HepG2 (cell line): ENCODE data around the gene ETFA. TPM values are rescaled to one million over a fixed set of nuclear protein-coding genes. Genes with fewer than 3 reads are reported as not detected.

ENCODE experiments used
- ATAC-seq: fragments of 200-7000 bp; cut with Tn5 transposase; 3 replicates; pipeline ENCODE4 v1.9.1; 2020; ENCODE audit warnings: mild to moderate bottlenecking, moderate library complexity
- BruUV-seq: library from RNA; stranded (reverse); fragments of 400-500 nt; replicated peaks from 2 replicates; lab custom pipeline; 2021; lab: Mats Ljungman, UMichigan
- CTCF ChIA-PET: fragments of 300-600 bp; formaldehyde crosslinking; extraction: SDS; loops from one replicate; lab custom pipeline; 2021; ENCODE audit warnings: low total read pairs, inconsistent platforms, low intra/inter-chr PET ratio; lab: Yijun Ruan, JAX
- POLR2A ChIA-PET: fragments of 350-600 bp; sonication (Branson Sonifier 250); formaldehyde crosslinking; loops from one replicate; lab custom pipeline; 2020; ENCODE audit warnings: antibody characterized with exemption, inconsistent platforms; lab: Yijun Ruan, JAX
- DNase-seq: peaks from one replicate; pipeline ENCODE4 v3.0.0-alpha.2; 2015; ENCODE audit warnings: low spot score
- FAIRE-seq: peaks from 3 replicates; lab custom pipeline; 2011; peaks lifted over from hg19 to GRCh38; lab: Jason Lieb, UNC
- H2AFZ ChIP-seq: one replicate; pipeline ENCODE4 v1.6.1; 2011; ENCODE audit warnings: low read length, inconsistent platforms
- H3K27ac ChIP-seq: fragments of 300-600 bp; 3 replicates; pipeline ENCODE4 v1.8.0; 2011; ENCODE audit warnings: mixed run types, mild to moderate bottlenecking, mixed read lengths, low read length, inconsistent platforms; ENCODE audit not compliant: insufficient read depth; ENCODE audit errors: extremely low read length
- H3K27me3 ChIP-seq, 2 experiments: fragments of 200-600 bp in 1 of 2; 2 replicates in 1 of 2; 3 replicates in 1 of 2; pipeline versions ENCODE4 v1.6.0 to v1.8.0; 2011; ENCODE audit warnings: low read length in 2 of 2, mild to moderate bottlenecking in 2 of 2, moderate library complexity in 2 of 2, inconsistent platforms in 1 of 2; ENCODE audit not compliant: insufficient read depth in 2 of 2, control insufficient read depth in 1 of 2
- H3K36me3 ChIP-seq, 2 experiments: fragments of 200-600 bp in 1 of 2; replicated peaks in 1 of 2; 2 replicates in 1 of 2; 3 replicates in 1 of 2; pipeline versions ENCODE4 v1.5.1 to v1.8.0; 2011; ENCODE audit warnings: low read length in 2 of 2, inconsistent platforms in 1 of 2; ENCODE audit not compliant: insufficient read depth in 2 of 2, control insufficient read depth in 1 of 2
- H3K4me1 ChIP-seq: 2 replicates; pipeline ENCODE4 v1.5.1; 2012; ENCODE audit warnings: low read length, inconsistent platforms; ENCODE audit not compliant: insufficient read depth
- H3K4me2 ChIP-seq: 2 replicates; pipeline ENCODE4 v1.6.0; 2011; ENCODE audit warnings: low read depth, low read length, inconsistent platforms
- H3K4me3 ChIP-seq, 3 experiments: fragments of 200-600 bp in 1 of 3; sonication (generic), shearing (Covaris generic) in 1 of 3; replicated peaks in 1 of 3; 2 replicates each; pipeline ENCODE4 v1.5.1; 2011 to 2016; ENCODE audit warnings: low read length in 3 of 3, inconsistent platforms in 2 of 3, low read depth in 2 of 3, mild to moderate bottlenecking in 2 of 3, control low read depth in 1 of 3, mixed read lengths in 1 of 3; ENCODE audit not compliant: insufficient read depth in 1 of 3
- H3K79me2 ChIP-seq: one replicate; pipeline ENCODE4 v1.6.1; 2011; ENCODE audit warnings: low read length, inconsistent platforms; ENCODE audit not compliant: insufficient read depth
- H3K9ac ChIP-seq: 2 replicates; pipeline ENCODE4 v1.6.0; 2011; ENCODE audit warnings: mild to moderate bottlenecking, low read depth, low read length, inconsistent platforms; ENCODE audit not compliant: insufficient read depth
- H3K9me3 ChIP-seq: 2 replicates; pipeline ENCODE4 v1.5.1; 2012; ENCODE audit warnings: mild to moderate bottlenecking, low read length
- H4K20me1 ChIP-seq: 2 replicates; pipeline ENCODE4 v1.6.0; 2011; ENCODE audit warnings: inconsistent platforms, mild to moderate bottlenecking, low read length, moderate library complexity; ENCODE audit not compliant: insufficient read depth
- GPBP1L1 ChIP-seq: sonication (generic); formaldehyde crosslinking; IDR thresholded peaks from 2 replicates; pipeline ENCODE4 v1.5.0; 2020; ENCODE audit warnings: mild to moderate bottlenecking, missing genetic modification reagents
- HMGA1 ChIP-seq: sonication (generic); formaldehyde crosslinking; conservative IDR thresholded peaks from 2 replicates; pipeline ENCODE4 v1.4.0; 2020; ENCODE audit warnings: missing genetic modification reagents
- MATR3 ChIP-seq: sonication (generic); formaldehyde crosslinking; IDR thresholded peaks from 2 replicates; pipeline ENCODE4 v1.4.0; 2020; ENCODE audit warnings: missing genetic modification reagents
- RFX5 ChIP-seq: IDR thresholded peaks from 2 replicates; pipeline ENCODE4 v1.6.1; 2011; ENCODE audit warnings: low read depth, low read length, improper control_type of control experiment
- RXRB ChIP-seq: IDR thresholded peaks from 2 replicates; pipeline ENCODE4 v1.6.1; 2016; ENCODE audit warnings: borderline replicate concordance, missing genetic modification reagents, missing compliant biosample characterization
- SP5 ChIP-seq: IDR thresholded peaks from 2 replicates; pipeline ENCODE4 v1.6.1; 2016; ENCODE audit warnings: low read depth, borderline replicate concordance
- ZEB1 ChIP-seq: IDR thresholded peaks from 2 replicates; pipeline ENCODE4 v1.6.1; 2012; ENCODE audit warnings: mild to moderate bottlenecking, low read depth, inconsistent platforms; ENCODE audit not compliant: insufficient replicate concordance
- ZFP36 ChIP-seq: fragments of 150-350 bp; IDR thresholded peaks from 2 replicates; pipeline ENCODE4 v1.6.1; 2018; ENCODE audit warnings: borderline replicate concordance, low read length, low read depth; ENCODE audit not compliant: partially characterized antibody
- ZFP62 ChIP-seq: sonication (generic); formaldehyde crosslinking; IDR thresholded peaks from 2 replicates; pipeline ENCODE4 v1.4.0; 2020; ENCODE audit warnings: missing genetic modification reagents
- ZNF3 ChIP-seq: IDR thresholded peaks from 2 replicates; pipeline ENCODE4 v1.7.0; 2017; ENCODE audit warnings: inconsistent platforms
- ZNF512B ChIP-seq: sonication (generic); formaldehyde crosslinking; IDR thresholded peaks from 2 replicates; pipeline ENCODE4 v1.5.1; 2020; ENCODE audit warnings: missing genetic modification reagents, mild to moderate bottlenecking, borderline replicate concordance
- ZNF543 ChIP-seq: sonication (generic); formaldehyde crosslinking; IDR thresholded peaks from 2 replicates; pipeline ENCODE4 v1.4.0; 2020; ENCODE audit warnings: mild to moderate bottlenecking, missing genetic modification reagents
- WGBS: methylation state at CpG from one replicate; pipeline ENCODE4 v1.1.6; 2017; ENCODE audit warnings: low lambda C conversion rate; 5-methylcytosine and 5-hydroxymethylcytosine counted together
- in situ Hi-C: cut with HindIII; loops from 2 replicates; pipeline ENCODE4 v1.10.0; 2017; ENCODE audit warnings: low pct_unique_long_range_greater_than_20kb; ENCODE audit not compliant: extremely low pct_ligation_motif_present
- intact Hi-C: fragments of 100-400 bp; cut with micrococcal nuclease; formaldehyde crosslinking; loops from one replicate; pipeline ENCODE4 v1.10.0; 2022; ENCODE audit not compliant: unreplicated experiment
- polyA plus RNA-seq, 8 experiments: library from polyadenylated mRNA; depleted of rRNA in 3 of 8; stranded (reverse) in 7 of 8; unstranded in 1 of 8; fragments of >200 nt; fragmentation: Illumina TruSeq in 4 of 8; extraction: Trizol in 4 of 8; gene quantifications; 2 replicates each; pipeline versions ENCODE4 v1.2.1 to v1.2.3, GENCODE V29; 2011 to 2016; ENCODE audit warnings: low read depth in 4 of 8, missing spikeins in 1 of 8, mixed read lengths in 1 of 8; ENCODE audit not compliant: insufficient read depth in 1 of 8
- total RNA-seq, 5 experiments: library from RNA; depleted of rRNA; stranded (reverse); fragments of >200 nt; fragmentation: Illumina TruSeq; extraction: Trizol; gene quantifications; 2 replicates each; pipeline ENCODE4 v1.2.3, GENCODE V29; 2016; ENCODE audit warnings: low read depth in 1 of 5
- TF ChIP-seq, protein P1 (sequence below): IDR thresholded peaks from 2 replicates; pipeline ENCODE4 v1.6.1; 2016

The ETFA gene
- total and polyA plus RNA-seq, 2 of the 13 experiments (the other 11 are each of a cell fraction or from before 2014, with no cell fraction given) = 291 to 396 TPM

DNA sequence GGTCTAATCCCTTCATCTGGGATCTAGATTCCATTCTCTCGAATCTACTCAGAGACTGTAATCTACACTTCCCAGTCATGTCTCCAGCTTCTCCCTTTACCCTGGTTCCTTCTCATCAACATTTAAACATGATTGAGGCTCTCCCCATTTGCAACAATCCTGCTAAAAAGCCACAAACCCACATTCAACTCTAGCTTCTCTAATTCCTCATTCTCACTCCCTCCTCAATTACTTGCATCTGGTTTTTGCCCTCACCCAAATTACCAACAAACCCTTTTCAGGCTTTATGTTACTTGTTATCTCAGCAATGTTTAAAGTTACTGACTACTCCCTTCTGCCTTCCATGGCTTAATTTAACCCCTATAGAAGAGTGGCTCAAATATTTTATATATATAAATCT lies 11.5 kb downstream of the ETFA start:
- H3K27me3 ChIP-seq = no peaks in the 10 kb centered on the region
- H3K79me2 ChIP-seq = peaks cover 95% of the 10 kb centered on the region
- H4K20me1 ChIP-seq = peaks cover 75% of the 10 kb centered on the region
- H3K4me1 ChIP-seq = peaks cover 25% of the 10 kb centered on the region
- FAIRE-seq = no peak
- no peak overlapping the region for H3K9ac ChIP-seq
- H3K4me2 ChIP-seq = no peak overlapping the region
- 97% methylated on average over 1 of the region's 1 CpG for WGBS
- H3K36me3 ChIP-seq = peaks cover 0 to 9% of the 10 kb centered on the region in 2 experiments; a peak in 3 of 5 replicates
- no peak overlapping the region for H3K27ac ChIP-seq
- in situ Hi-C loops = no loop called here
- no peak overlapping the region for H2AFZ ChIP-seq
- intact Hi-C loops = loop anchor here (5.0 kb wide), 1 partner anchor 38 kb away; the partner anchor contains the start of gene ISL2
- ChIA-PET POLR2A (interaction anchor here (0.9 kb wide), 1 partner anchor 12 kb away, joined by 4 read pairs; the partner anchor contains the start of gene ETFA), CTCF (no interaction called here)
- TF ChIP-seq HMGA1 (CRISPR knock-in tag) (no peak), ZNF543 (CRISPR knock-in tag) (no peak), ZEB1 (no peak), GPBP1L1 (CRISPR knock-in tag) (no peak), MATR3 (no peak), ZNF3 (CRISPR knock-in tag) (no peak), RFX5 (no peak), RXRB (CRISPR knock-in tag) (no peak), ZNF512B (CRISPR knock-in tag) (no peak), ZFP62 (no peak), ZFP36 (no peak), SP5 (CRISPR knock-in tag) (no peak)
- TF ChIP-seq, protein P1, sequence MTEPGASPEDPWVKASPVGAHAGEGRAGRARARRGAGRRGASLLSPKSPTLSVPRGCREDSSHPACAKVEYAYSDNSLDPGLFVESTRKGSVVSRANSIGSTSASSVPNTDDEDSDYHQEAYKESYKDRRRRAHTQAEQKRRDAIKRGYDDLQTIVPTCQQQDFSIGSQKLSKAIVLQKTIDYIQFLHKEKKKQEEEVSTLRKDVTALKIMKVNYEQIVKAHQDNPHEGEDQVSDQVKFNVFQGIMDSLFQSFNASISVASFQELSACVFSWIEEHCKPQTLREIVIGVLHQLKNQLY (CRISPR knock-in tag) = no peak
- H3K4me3 ChIP-seq = no peak overlapping the region
- DNase-seq = no peak
- no peak for ATAC-seq
- H3K9me3 ChIP-seq = no peaks in the 10 kb centered on the region
- BruUV-seq = no TSS peak
